GM23338 (cell line): ENCODE measurements around the gene BRD3. TPM values are rescaled to one million over a fixed set of nuclear protein-coding genes. Genes with fewer than 3 reads are reported as not detected.

Source experiments
- ATAC-seq: fragments of 200-7000 bp; cut with Tn5 transposase; 3 replicates; pipeline ENCODE4 v1.9.1; 2020
- DNase-seq: peaks from one replicate; pipeline ENCODE4 v3.0.0-alpha.2; 2015; ENCODE audit warnings: low spot score
- H2AFZ ChIP-seq: fragments of 200-600 bp; sonication (generic); 2 replicates; pipeline ENCODE4 v1.8.0; 2016; ENCODE audit warnings: antibody characterized with exemption, mild to moderate bottlenecking, moderate library complexity
- H3F3A ChIP-seq: fragments of 200-600 bp; sonication (generic); replicated peaks from 2 replicates; pipeline ENCODE4 v1.8.0; 2017; ENCODE audit warnings: antibody characterized with exemption, mixed run types, low read depth
- H3K27ac ChIP-seq: fragments of 200-600 bp; sonication (generic); 2 replicates; pipeline ENCODE4 v1.6.1; 2016; ENCODE audit warnings: low read depth
- H3K27me3 ChIP-seq: fragments of 200-600 bp; sonication (generic); 2 replicates; pipeline ENCODE4 v1.8.0; 2016; ENCODE audit warnings: mild to moderate bottlenecking, mixed run types, moderate library complexity; ENCODE audit not compliant: insufficient read depth
- H3K36me3 ChIP-seq: fragments of 200-600 bp; sonication (generic); 2 replicates; pipeline ENCODE4 v1.8.0; 2016; ENCODE audit warnings: mild to moderate bottlenecking; ENCODE audit not compliant: insufficient read depth
- H3K4me1 ChIP-seq: fragments of 200-600 bp; sonication (generic); 2 replicates; pipeline ENCODE4 v1.8.0; 2016; ENCODE audit warnings: mild to moderate bottlenecking, moderate library complexity; ENCODE audit not compliant: insufficient read depth
- H3K4me2 ChIP-seq: fragments of 200-600 bp; sonication (generic); 2 replicates; pipeline ENCODE4 v1.7.1; 2017; ENCODE audit warnings: mixed run types
- H3K4me3 ChIP-seq: fragments of 200-600 bp; sonication (generic); 2 replicates; pipeline ENCODE4 v1.6.1; 2016; ENCODE audit warnings: mixed run types
- H3K79me2 ChIP-seq: fragments of 200-600 bp; sonication (generic); replicated peaks from 2 replicates; pipeline ENCODE4 v1.8.0; 2017; ENCODE audit warnings: mild to moderate bottlenecking; ENCODE audit not compliant: insufficient read depth
- H3K9me2 ChIP-seq: fragments of 200-600 bp; sonication (generic); 2 replicates; pipeline ENCODE4 v1.8.0; 2017; ENCODE audit not compliant: insufficient read depth
- H4K20me1 ChIP-seq: fragments of 200-600 bp; sonication (generic); replicated peaks from 2 replicates; pipeline ENCODE4 v1.8.0; 2017; ENCODE audit warnings: mild to moderate bottlenecking; ENCODE audit not compliant: insufficient read depth
- H3K27ac Mint-ChIP-seq: 2 replicates; pipeline ENCODE4 v1.8.0; 2020; ENCODE audit warnings: inconsistent platforms, mild to moderate bottlenecking, moderate library complexity, mixed read lengths
- H3K27me3 Mint-ChIP-seq: 3 replicates; pipeline ENCODE4 v1.8.0; 2022; ENCODE audit warnings: low read depth, mild to moderate bottlenecking, moderate library complexity, mixed read lengths, inconsistent platforms; ENCODE audit not compliant: insufficient read depth, poor library complexity
- H3K36me3 Mint-ChIP-seq: 3 replicates; pipeline ENCODE4 v1.8.0; 2021; ENCODE audit warnings: low read depth, mild to moderate bottlenecking, inconsistent platforms, moderate library complexity, mixed read lengths
- H3K4me1 Mint-ChIP-seq: 3 replicates; pipeline ENCODE4 v1.8.0; 2020; ENCODE audit warnings: mild to moderate bottlenecking, inconsistent platforms, mixed read lengths
- H3K4me3 Mint-ChIP-seq: 3 replicates; pipeline ENCODE4 v1.8.0; 2021; ENCODE audit warnings: moderate library complexity, mild to moderate bottlenecking, inconsistent platforms, mixed read lengths
- H3K9me3 Mint-ChIP-seq: 3 replicates; pipeline ENCODE4 v1.8.0; 2020; ENCODE audit warnings: moderate library complexity, mild to moderate bottlenecking, inconsistent platforms, mixed read lengths
- CTCF ChIP-seq, 2 experiments: fragments of 200-600 bp in 1 of 2; sonication (generic) in 1 of 2; conservative IDR thresholded peaks; 2 replicates each; pipeline versions ENCODE4 v1.5.1 to v1.6.1; 2016 to 2017; ENCODE audit warnings: antibody characterized with exemption in 2 of 2, low read depth in 2 of 2, mild to moderate bottlenecking in 2 of 2, moderate library complexity in 1 of 2
- ETS1 ChIP-seq: IDR thresholded peaks from 2 replicates; pipeline ENCODE4 v1.6.1; 2016; ENCODE audit warnings: antibody characterized with exemption
- EZH2 ChIP-seq: fragments of 200-600 bp; sonication (generic); IDR thresholded peaks from one replicate; pipeline ENCODE4 v1.8.0; 2017; ENCODE audit warnings: antibody characterized with exemption, mild to moderate bottlenecking, low read depth; ENCODE audit not compliant: unreplicated experiment
- NANOG ChIP-seq: IDR thresholded peaks from 2 replicates; pipeline ENCODE4 v1.6.1; 2016; ENCODE audit warnings: antibody characterized with exemption, borderline replicate concordance
- POLR2AphosphoS5 ChIP-seq: IDR thresholded peaks from 2 replicates; pipeline ENCODE4 v1.6.1; 2016; ENCODE audit warnings: antibody characterized with exemption, low read depth
- REST ChIP-seq: IDR thresholded peaks from one replicate; pipeline ENCODE4 v1.6.1; 2018; ENCODE audit warnings: antibody characterized with exemption; ENCODE audit not compliant: unreplicated experiment
- ZNF331 ChIP-seq: fragments of 250-450 bp; sonication (Bioruptor Pico); IDR thresholded peaks from 2 replicates; pipeline ENCODE4 v1.5.0; 2020; ENCODE audit warnings: low read depth, mild to moderate bottlenecking, moderate library complexity
- ZNF462 ChIP-seq: fragments of 250-450 bp; sonication (Bioruptor Pico); IDR thresholded peaks from 2 replicates; pipeline ENCODE4 v1.5.0; 2020; ENCODE audit warnings: mild to moderate bottlenecking, moderate library complexity
- polyA plus RNA-seq: library from polyadenylated mRNA; unstranded; fragments of >200 nt; fragmentation: Nextera tagmentation; extraction: Ambion mirVana; gene quantifications from 2 replicates; pipeline ENCODE4 v1.2.1, GENCODE V29; 2016
- total RNA-seq: library from RNA; depleted of rRNA; stranded (reverse); fragments of >200 nt; shearing (Covaris generic); gene quantifications from 2 replicates; pipeline ENCODE4 v1.2.3, GENCODE V29; 2014

BRD3 gene
- total and polyA plus RNA-seq, 2 experiments from 2014 or later = 46.0 to 88.0 TPM

- TF ChIP-seq NANOG (no peak), CTCF (conservative IDR thresholded peaks at IDR 0.05; ENCODE audit: low read depth in 2 of 2) (no peak), ETS1 (no peak)
Observed at GRCh38 chr9:134069480-134070399, 1.9 kb upstream of the BRD3 start (continued).

- DNase-seq (no peak), ATAC-seq (no peak)
- peaks cover 24% of the 10 kb centered on the region for H3K4me1 Mint-ChIP-seq
- peak overlapping the region; percentile 74 for H3K4me3 Mint-ChIP-seq
- Histone ChIP-seq H3K4me2 (peak overlapping the region; percentile 90), H3K27ac (peak overlapping the region; percentile 90; the same call in 1 of the 2 replicates), H3K36me3 (no peaks in the 10 kb centered on the region), H3K9me2 (no peaks in the 10 kb centered on the region), H3K27me3 (no peaks in the 10 kb centered on the region), H3K4me3 (peak overlapping the region; percentile 78), H3K4me1 (peaks cover 10% of the 10 kb centered on the region; the same call in 1 of the 2 replicates), H2AFZ (peak overlapping the region; percentile 93), H3K79me2 (peaks cover 32% of the 10 kb centered on the region), H3F3A (no peaks in the 10 kb centered on the region), H4K20me1 (peaks cover 30% of the 10 kb centered on the region)
- H3K9me3 Mint-ChIP-seq = peaks cover 16% of the 10 kb centered on the region
- H3K27me3 Mint-ChIP-seq = peaks cover 24% of the 10 kb centered on the region
- H3K27ac Mint-ChIP-seq = peak overlapping the region; percentile 85
- H3K36me3 Mint-ChIP-seq = peaks cover 9% of the 10 kb centered on the region; the same call in 2 of the 3 replicates
- TF ChIP-seq ZNF462 (CRISPR knock-in tag) (no peak), REST (no peak), POLR2AphosphoS5 (no peak), ZNF331 (CRISPR knock-in tag) (no peak), EZH2 (no peak), NANOG (no peak)
Observed at GRCh38 chr9:134068744-134069479, 1.1 kb upstream of the BRD3 start.
